Measurements from ENCODE around the gene COP1. TPM values are rescaled to one million over a fixed set of nuclear protein-coding genes. Genes with fewer than 3 reads are reported as not detected.

COP1 gene
- total RNA-seq, 1 experiment from 2014 or later: 29.4 TPM

GRCh38 chr1:175895966-175896365 is 311.1 kb downstream of the COP1 start:
- DNase-seq (ENCODE audit: low spot score): no peak
